OCI-LY3 (cell line): ENCODE data around the gene UPK2.

Source experiments
- CTCF ChIP-seq: fragments of 200-600, 300-600 bp; sonication (generic); IDR thresholded peaks from 2 replicates; pipeline ENCODE4 v1.5.1; 2014; ENCODE audit warnings: antibody characterized with exemption, low read length, low read depth
- EZH2phosphoT487 ChIP-seq: fragments of 200-600 bp; shearing (Covaris generic); IDR thresholded peaks from 2 replicates; pipeline ENCODE4 v1.6.1; 2018; ENCODE audit warnings: antibody characterized with exemption, mixed run types, low read depth

- TF ChIP-seq CTCF (no peak), EZH2phosphoT487 (no peak)
Measured at GRCh38 chr11:118924591-118925585, 31.2 kb upstream of the UPK2 start.
